Stimulated activated CD4-positive, alpha-beta T cell treated with anti-CD3 and anti-CD28 coated beads, TNF-alpha, amount 100 ng/mL, for 48 hours (primary cell): ENCODE data around the gene DDI2.
A peak's percentile ranks its signal among the peaks of the same experiment; 100 is the strongest.
"Not testable (repeated sequence)": the region's sequence is repeated elsewhere in the genome, so short reads cannot be mapped to it uniquely, and the experiment has no call there.

Source experiments
- DNase-seq, 3 donors: peaks; one replicate each; pipeline ENCODE4 v3.0.0-alpha.2; 2020; ENCODE audit warnings: low read depth in 3 of 3

Gene DDI2

DNA sequence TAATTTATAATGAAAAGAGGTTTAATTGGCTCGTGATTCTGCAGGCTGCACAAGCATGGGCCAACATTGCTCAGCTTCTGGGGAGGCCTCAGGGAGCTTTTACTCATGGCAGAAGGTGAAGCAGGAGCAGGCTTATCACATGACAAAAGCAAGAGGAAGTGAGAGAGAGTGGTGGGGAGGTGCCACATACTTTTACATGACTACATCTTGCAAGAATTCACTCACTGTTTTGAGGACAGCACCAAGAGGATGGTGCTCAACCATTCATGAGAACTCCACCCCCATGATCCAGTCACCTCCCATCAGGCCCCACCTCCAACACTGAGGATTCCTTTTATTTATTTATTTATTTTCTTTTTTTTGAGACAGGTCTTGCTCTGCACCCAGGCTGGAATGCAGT is 61.3 kb downstream of the DDI2 start:
- DNase-seq = no peak

DNA sequence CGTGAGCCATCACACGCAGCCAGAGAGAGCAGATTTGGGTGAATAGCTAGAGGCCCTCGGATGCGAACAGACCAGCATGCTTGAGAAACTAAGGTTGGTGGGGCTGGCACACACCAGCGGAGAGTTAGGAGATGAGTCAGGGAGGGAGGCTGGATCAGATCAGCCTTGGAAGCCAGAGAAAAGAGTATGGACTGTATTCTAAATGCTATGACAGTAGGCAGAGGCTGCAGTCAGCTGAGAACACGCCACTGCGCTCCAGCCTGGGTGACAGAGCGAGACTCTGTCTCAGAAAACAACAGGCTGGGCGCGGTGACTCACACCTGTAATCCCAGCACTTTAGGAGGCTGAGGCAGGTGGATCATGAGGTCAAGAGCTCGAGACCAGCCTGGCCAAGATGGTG is 62.9 kb downstream of the DDI2 start:
- DNase-seq = peak in 1 of 3 donors; percentile 7

DNA sequence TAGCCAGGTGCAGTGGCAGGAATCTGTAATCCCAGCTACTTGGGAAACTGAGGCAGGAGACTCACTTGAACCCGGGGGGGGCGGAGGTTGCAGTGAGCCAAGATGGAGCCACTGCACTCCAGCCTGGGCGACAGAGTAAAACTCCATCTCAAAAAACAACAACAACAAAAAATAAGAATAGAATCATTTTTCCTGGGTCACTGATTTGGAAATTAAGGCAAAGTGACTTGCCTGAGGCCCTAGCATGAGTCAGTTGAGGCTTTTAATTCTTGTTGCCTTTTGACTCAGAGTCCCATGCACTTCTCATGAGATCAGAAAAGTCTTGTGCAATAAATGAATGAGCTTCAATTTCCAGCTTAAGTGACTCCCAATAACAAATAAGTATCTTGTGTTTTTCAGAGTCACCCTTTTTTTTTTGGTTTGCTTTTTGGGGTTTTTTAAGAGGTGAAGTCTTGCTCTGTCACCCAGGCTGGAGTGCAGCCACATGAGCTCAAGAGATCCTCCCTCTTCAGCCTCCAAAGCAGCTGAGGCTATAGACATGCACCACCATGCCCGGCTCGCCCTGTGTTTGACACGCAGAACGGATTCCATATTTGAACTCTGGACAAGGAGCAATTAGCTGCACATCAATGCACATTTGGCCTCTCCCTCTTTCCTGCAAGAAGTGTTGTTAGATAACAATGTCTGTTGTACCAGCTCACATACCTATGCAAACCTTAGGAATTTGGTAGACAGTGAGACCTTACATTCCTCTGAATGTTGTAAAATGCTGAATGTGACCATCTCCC is 63.5 kb downstream of the DDI2 start:
- peak in 1 of 3 donors; percentile 2 for DNase-seq

DNA sequence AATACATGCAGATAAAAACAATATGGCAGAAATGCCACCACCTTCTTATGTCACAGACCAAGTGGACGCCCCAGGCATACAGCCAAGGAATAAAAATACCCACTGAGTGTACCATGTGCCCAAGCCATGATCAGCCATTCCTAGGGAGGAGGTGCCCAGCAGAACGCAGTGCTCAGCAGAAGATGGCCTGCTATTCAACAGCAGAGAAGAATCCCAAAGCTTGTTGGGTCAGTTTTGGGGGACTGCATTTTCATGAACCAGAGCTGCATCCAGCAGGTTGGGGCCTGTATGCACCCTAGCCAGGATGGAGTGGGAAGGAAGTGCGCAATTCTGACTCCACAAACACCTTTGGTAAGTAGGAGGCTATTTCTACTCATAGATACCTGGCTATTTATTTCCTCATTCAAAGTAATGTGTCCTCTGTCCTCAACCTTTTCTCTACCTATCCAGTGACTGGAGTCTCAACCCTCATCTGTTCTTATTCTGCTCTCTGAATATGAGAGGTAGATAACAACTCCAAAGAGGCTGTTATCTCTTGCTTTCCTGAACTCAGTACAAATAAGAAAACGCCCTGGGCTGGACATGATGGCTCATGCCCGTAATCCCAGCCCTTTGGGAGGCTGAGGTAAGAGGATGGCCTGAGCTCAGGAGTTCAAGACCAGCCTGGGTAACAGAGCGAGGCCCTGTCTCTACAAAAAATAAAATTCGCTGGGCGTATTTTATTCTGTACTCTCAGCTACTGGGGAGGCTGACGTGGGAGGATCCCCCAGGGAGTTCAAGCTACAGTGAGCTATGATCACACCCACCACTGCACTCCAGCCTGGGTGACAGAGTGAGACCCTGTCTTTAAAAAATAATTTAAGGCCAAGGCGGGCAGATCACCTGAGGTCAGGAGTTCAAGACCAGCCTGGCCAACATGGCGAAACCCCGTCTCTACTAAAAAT is 64.4 kb downstream of the DDI2 start:
- DNase-seq = no peak

DNA sequence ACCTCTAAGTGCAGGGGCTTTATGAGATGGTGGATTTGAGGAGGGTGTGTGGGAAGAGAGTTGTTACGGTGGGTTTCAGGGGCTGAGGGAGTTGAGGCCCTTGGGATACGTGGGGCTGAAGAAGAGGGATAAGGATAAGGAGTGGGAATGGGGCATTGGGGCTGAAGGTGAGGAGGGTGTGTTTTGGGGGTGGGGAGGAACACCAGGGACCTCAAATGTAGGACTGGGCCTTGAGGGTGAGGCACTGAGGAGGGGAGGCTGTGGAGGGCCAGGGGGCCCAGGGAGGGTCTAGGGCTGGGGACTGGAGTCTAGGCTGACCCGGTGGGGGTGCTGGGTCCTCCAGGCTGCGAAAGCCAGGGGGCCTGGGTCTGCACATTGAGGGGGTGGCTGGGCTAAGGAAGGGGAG is 65.7 kb downstream of the DDI2 start:
- DNase-seq = no peak

DNA sequence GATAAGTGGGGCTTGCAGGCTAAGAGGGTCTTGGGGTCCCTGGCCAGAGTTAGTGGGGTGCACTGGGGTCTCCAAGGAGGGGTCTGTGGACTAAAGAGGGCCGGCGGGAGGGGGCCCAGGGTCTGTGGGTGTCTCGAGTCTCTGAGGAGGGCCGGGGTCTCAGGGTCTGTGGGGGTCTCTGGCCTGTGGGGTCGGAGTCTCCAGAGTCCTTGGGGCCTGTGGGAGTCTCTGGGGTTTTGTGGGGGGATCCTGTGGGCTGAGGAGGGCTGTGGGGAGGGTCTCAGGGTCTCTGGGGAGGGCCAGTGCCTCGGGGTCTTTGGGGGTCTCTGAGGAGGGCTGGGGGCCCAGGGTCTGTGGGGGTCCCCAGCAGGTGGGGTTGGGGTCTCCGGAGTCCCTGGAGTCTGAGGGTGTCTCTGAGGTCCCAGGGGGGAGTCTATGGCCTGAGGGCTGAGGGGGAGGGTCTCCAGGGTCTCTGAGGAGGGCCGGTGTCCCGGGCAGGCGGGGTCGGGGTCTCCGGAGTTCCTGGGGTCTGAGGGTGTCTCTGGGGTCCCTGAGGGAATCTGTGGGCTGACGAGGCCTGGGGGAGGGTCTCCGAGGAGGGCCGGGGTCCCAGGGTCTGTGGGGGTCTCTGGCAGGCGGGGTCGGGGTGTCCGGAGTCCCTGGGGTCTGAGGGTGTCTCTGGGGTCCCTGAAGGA is 66.2 kb downstream of the DDI2 start:
- DNase-seq = no peak

DNA sequence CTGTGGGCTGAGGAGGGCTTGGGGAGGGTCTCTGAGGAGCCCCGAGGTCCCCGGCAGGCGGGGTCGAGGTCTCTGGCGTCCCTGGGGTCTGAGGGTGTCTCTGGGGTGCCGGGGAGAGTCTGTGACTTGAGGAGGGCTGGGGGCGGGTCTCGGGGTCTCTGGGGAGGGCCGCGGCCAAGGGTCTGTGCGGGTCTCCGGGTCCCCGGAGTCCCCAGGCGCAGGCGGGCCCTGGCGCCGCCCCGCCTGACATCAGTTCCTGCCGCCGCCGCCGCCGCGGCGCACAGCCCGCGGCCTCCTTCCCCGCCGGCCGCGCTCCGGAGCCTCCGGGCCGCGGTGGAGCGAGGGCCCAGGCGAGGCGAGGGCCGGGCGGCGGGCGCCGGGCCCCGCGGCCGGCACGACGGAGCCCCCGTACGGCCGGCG is 66.8 kb downstream of the DDI2 start, which contains the start of gene PLEKHM2:
TSS of gene PLEKHM2 (plus strand) at position 279 of the 420 bp plus-strand sequence. CDS start 239 bp downstream, outside the sequence.
- DNase-seq = peak in 1 of 3 donors; percentile 4

DNA sequence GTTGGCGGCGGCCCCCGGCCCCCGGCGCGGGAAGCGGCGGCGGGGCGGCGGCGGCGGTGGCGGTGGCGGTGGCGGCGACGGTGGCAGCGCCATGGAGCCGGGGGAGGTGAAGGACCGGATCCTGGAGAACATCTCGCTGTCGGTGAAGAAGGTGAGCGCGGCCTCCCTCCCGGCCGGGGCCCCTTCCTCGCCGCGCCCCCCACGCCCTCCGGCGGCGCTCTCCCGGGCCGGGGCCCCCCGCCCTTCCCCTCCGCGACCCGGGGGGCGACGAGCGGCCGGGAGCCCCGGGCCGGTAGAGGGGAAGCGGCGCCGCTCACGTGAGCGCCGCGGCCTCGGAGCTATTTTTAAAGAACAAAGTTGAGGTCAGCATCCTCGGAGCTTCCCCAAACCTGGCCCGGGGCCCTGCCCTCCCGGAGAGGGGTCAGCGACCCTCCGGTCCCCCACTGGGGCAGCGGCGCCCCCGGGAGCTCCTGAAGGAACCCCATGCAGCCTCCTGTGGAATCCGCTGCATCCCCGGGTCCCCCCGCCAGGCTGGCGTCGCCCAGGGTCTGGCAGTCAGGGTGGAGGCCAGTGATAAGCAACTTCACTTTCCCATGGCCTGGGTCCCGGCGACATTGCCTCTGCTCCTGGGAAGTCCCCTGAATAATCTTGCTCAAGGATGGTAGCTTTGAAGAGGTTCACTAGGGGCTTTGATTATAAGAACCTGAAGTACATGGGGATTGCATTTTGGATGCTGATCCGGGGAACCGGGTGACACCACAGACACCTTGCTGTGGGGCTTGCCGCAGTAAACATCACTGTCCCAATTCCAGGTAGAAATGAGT is 67.4 kb downstream of the DDI2 start:
- DNase-seq = no peak

DNA sequence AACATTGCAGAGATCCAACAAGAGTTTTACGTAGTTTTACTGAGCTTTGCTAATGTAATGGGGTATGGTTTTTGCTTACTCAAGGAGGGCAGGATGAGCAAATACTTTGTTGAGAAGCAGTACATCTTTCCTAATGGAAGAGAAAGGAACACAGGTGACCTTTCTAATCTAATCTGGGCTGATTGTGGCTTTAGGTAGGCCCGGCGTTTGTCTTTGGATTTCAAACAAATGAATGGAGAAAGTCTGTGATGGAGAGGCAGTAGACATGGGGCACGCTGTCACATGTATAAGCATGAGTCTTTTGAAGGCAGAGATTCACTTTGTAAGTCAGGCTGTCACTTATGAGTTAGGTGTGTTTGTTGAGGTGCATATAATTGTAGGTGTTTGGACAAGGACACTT is 68.6 kb downstream of the DDI2 start:
- no peak for DNase-seq

DNA sequence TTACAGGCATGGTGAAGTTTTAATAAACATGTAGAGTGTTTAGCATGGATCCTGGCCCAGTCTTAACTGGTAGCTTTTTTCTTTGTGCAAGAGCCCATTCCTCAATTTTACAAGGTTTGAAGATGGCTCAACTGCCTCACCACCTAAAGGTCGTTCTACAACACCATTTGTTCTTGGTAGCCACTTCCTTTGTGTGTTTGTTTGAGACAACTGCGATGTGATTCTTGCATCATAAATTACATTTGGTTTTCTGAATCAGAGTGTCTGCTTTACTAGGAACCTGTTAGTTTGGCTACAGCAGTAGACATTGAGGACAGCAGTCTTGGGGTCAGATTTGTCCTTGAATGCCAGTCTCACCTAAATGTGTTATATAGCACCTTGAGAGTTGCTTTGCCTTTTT is 70.2 kb downstream of the DDI2 start:
- no peak for DNase-seq

DNA sequence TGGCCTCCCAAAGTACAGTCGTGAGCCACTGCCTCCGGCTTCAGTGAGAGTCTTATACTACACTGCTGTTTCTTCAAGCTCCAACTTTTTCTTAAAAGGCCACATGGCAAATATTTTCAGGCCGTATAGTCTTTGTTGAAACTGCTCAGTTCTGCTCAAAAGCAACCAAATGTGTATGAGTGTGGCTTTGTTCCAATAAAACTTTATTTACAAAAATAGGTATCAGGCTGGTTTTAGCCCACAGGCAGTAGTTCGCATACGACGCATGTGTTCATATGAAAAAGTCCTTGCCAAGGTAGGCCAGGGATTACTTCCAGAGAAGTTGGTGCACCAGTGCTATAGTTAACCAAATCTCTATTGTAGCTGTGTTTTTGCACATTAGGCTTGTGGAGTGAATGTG is 73.1 kb downstream of the DDI2 start:
- DNase-seq = no peak

DNA sequence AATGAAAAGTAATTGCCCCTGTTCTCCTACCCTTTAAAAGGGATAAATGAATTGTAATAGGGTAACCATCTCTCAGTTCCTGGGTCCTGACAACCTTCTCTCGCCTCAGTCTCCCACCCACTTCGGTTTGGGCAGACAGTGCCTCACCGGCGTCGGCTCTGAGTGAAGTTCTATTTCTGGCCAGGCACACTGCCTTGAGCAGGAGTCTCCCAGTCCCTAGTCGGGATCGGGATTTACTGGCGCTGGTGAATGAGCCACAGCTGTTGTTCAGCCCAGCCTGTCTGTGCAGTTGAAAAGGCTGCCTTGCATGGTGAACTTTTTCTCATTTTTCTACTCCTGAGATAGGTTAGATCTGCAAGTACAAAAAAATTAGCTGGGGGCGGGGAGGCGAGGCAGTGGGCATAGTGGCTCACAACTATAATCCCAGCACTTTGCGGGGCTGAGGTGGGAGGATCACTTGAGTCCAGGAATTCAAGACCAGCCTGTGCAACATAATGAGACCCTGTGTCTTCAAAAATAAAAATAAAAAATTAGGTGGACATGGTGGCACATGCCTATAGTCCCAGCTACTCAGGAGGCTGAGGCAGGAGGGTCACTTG is 74.3 kb downstream of the DDI2 start:
- no peak for DNase-seq

DNA sequence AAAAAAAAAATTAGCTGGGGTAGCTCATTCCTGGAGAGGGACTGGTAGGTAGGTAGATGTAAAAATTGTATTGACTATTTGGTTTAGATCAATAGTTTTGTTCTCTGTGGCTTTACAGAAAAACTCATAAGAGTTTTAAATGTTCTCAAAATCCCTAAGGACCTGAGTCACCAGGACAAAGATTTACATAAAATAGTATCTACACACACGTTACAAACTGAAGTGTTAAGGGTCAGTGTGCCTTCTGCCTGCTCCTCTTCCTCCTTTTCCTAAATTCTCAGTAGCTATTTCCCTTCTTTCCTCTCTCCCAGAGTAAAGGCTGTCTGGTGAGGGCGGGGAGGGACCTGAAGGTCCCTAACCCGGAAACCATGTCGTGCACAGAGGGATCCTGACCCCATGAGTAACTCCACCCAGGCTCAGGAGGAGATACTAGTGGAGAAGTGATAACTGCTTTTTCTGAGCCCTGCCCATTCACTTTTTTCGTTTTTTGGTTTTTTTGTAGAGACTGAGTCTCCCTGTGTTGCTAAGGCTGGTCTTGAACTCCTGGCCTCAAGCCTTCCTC is 74.9 kb downstream of the DDI2 start:
- DNase-seq = no peak

DNA sequence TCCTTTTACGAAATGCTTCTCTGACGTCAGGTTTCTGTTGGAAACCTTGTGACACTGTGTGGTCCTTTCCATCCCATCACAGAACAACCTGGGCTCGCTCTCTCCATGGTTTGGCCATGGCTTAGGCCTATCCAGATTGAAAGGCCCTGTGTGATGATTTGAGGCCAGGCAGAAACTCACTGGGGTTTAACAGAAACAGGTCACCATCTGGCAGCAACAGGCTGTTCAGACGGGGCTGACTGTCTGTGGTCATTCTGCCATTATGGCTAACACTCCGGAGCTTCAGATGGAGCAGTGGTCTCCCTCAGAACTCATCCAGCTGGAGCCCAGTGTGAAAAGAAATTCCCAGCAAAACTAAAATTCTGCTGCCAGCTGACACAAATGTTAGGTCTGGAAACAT is 76.1 kb downstream of the DDI2 start:
- no peak for DNase-seq

DNA sequence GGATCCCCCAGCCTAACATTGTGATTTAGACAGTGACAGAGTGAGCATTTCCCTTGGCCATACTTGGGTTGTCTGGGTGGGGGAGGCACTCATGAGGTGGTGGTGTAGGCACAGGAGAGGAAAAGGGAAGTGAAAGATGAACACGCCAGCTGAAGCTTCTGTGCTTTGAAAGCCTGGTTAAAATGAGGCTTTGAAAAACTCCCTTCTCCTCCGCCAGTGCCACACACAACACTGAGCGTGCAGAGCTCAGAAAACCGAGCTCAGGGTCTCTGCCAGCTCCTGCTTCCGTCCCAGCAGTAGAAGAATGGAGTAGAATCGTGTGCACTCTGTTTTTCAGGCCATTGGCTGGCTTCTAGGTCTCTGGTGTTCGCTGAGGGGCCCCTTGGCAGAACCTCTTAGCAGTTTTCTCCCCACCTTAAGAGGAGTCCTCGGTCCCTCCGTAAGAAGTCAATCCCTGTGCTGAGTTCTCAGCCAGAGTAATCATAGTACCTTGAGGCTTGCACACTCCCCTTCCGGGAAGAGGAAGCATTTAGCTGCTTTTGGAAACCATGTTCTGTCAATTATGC is 79.8 kb downstream of the DDI2 start:
- no peak for DNase-seq

DNA sequence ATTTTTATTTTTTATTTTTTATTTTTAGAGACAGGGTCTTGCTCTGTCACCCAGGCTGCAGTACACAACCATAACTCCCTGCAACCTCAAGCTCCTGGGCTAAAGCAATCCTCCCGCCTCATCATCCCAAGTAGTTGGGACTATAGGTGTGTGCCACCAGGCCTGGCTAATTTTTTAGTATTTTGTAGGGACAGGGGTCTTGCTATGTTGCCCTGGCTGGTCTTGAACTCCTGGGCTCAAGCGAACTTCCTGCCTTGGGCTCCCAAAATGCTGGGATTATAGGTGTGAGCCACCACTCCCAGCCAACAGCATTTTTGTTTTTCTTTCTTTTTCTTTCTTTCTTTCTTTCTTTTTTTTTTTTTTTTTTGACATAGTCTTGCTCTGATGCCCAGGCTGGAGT is 80.9 kb downstream of the DDI2 start:
- DNase-seq = no peak

DNA sequence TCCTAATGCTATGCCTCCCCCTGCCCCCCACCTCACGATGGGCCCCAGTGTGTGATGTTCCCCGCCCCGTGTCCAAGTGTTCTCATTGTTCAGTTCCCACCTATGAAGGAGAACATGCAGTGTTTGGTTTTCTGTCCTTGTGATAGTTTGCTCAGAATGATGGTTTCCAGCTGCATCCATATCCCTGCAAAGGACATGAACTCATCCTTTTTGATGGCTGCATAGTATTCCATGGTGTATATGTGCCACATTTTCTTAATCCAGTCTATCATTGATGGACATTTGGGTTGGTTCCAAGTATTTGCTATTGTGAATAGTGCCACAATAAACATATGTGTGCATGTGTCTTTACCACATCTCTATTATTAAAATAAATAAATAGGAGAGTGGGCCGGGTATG is 82.1 kb downstream of the DDI2 start:
- DNase-seq = not testable (repeated sequence)

DNA sequence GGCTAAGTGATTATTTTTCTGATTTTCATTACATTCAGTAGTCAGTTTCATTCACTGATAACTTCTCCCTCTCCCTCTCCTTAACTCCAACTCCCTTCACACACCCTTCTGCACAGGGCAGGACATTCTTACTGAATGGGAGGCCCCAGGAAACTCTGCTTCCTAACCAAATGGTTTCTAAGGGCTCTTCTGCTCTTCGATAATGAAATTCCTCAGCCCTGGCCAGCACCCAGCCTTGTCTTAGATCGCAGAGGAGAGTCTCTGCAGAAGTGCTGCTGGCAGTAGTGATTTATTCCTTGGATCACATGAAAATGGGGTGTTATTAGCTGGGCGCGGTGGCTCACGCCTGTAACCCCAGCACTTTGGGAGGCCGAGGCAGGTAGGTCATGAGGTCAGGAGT is 83.2 kb downstream of the DDI2 start:
- no peak for DNase-seq

DNA sequence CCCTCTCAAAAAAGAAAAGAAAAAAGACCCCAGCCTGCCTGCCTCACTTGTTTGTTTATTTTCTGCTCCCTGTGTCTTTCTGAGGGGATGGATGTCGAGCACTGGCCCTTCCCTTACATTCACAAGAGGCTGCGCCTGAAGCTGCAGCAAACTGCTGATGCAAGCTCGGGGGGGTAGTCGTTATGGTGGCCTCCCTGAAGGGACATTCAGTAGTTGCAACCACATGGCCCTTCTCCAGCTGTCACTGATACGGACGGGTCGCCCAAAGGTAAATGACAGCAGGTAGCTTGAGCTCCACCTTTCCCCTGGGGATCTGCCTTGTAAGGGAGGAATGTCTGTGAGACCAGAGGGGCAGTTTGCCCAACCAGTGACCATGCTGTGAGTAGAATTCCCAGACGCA is 84.5 kb downstream of the DDI2 start:
- DNase-seq = no peak
